ENCODE data around the gene DPP10. TPM values are rescaled to one million over a fixed set of nuclear protein-coding genes. Genes with fewer than 3 reads are reported as not detected.

DPP10 gene
- total RNA-seq, 2 donors from 2014 or later: not detected

GRCh38 chr2:115161771-115162493 is 719.5 kb downstream of the DPP10 start:
- Histone ChIP-seq H3K4me3 (no peak overlapping the region), H3K36me3 (no peaks in the 10 kb centered on the region), H3K27me3 (replicated peaks; ENCODE audit: insufficient read depth) (no peaks in the 10 kb centered on the region), H3K9me3 (no peaks in the 10 kb centered on the region), H3K27ac (no peak overlapping the region), H3K4me1 (ENCODE audit: control insufficient read depth in 1 of 2, low read depth in 2 of 2) (no peaks in the 10 kb centered on the region)
- DNase-seq (ENCODE audit: low spot score): no peak
- no peak for ATAC-seq (ENCODE audit: insufficient number of reproducible peaks, low FRiP score, low read depth)
- TF ChIP-seq, protein P1, sequence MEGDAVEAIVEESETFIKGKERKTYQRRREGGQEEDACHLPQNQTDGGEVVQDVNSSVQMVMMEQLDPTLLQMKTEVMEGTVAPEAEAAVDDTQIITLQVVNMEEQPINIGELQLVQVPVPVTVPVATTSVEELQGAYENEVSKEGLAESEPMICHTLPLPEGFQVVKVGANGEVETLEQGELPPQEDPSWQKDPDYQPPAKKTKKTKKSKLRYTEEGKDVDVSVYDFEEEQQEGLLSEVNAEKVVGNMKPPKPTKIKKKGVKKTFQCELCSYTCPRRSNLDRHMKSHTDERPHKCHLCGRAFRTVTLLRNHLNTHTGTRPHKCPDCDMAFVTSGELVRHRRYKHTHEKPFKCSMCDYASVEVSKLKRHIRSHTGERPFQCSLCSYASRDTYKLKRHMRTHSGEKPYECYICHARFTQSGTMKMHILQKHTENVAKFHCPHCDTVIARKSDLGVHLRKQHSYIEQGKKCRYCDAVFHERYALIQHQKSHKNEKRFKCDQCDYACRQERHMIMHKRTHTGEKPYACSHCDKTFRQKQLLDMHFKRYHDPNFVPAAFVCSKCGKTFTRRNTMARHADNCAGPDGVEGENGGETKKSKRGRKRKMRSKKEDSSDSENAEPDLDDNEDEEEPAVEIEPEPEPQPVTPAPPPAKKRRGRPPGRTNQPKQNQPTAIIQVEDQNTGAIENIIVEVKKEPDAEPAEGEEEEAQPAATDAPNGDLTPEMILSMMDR (IDR thresholded peaks at IDR 0.05): no peak

DNA sequence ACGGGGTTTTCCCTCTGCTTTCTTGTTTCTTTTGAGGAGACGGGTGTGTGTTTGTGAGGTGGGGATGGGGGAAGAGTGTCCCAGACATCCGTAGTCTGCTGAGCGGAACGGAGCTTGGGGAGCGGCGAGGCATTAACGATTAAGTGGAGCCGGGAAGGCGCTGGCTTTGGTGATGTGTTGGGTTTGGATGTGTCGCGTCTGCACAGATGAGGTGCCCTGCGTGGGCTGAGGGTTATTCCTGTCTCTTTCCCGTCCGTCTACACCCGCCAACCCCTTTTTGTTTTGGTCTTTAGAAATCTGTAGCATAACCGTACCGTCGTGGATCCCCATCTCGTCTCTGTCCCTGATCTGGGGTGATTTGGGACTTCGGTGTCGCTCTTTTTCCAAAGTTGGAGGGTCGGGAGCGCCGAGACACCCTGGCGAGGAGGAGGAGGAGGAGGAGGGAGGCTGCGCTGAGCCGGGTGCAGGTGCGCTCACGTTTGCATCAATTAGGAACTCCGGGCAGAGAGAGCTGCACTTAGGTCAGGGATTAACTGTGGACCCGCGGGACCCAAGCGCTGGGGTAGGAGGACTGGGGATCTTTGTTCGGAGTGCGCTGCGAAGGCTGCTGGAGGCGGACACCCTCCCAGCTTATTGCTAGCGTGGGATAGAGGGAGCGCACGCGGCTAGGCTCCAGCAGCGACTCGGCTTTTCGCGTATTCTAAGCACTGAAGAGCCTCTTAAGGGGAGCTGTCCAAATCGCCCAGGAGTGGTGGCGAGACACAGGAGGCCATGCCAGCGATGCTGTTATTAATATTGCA is 720.3 kb downstream of the DPP10 start:
- DNase-seq (ENCODE audit: low spot score) (no peak), ATAC-seq (ENCODE audit: insufficient number of reproducible peaks, low FRiP score, low read depth) (no peak)
- Histone ChIP-seq H3K4me3 (no peak overlapping the region), H3K9me3 (no peaks in the 10 kb centered on the region), H3K27ac (no peak overlapping the region), H3K4me1 (ENCODE audit: control insufficient read depth in 1 of 2, low read depth in 2 of 2) (no peaks in the 10 kb centered on the region), H3K36me3 (no peaks in the 10 kb centered on the region), H3K27me3 (replicated peaks; ENCODE audit: insufficient read depth) (no peaks in the 10 kb centered on the region)
- TF ChIP-seq, protein P1 (IDR thresholded peaks at IDR 0.05): no peak

GRCh38 chr2:115163572-115163971 is 721.1 kb downstream of the DPP10 start:
- ATAC-seq (ENCODE audit: insufficient number of reproducible peaks, low FRiP score, low read depth) (no peak), DNase-seq (ENCODE audit: low spot score) (no peak)
- H3K36me3 ChIP-seq: no peaks in the 10 kb centered on the region
- H3K27ac ChIP-seq: no peak overlapping the region
- TF ChIP-seq, protein P1 (IDR thresholded peaks at IDR 0.05): no peak
- H3K9me3 ChIP-seq: no peaks in the 10 kb centered on the region
- no peak overlapping the region for H3K4me3 ChIP-seq
- no peaks in the 10 kb centered on the region for H3K4me1 ChIP-seq (ENCODE audit: control insufficient read depth in 1 of 2, low read depth in 2 of 2)
- H3K27me3 ChIP-seq (replicated peaks; ENCODE audit: insufficient read depth): no peaks in the 10 kb centered on the region

- TF ChIP-seq, protein P1 (IDR thresholded peaks at IDR 0.05): no peak
- ATAC-seq (ENCODE audit: insufficient number of reproducible peaks, low FRiP score, low read depth): no peak
- H3K9me3 ChIP-seq: no peaks in the 10 kb centered on the region
- no peak overlapping the region for H3K4me3 ChIP-seq
- no peak for DNase-seq (ENCODE audit: low spot score)
- no peaks in the 10 kb centered on the region for H3K36me3 ChIP-seq
- no peak overlapping the region for H3K27ac ChIP-seq
- H3K27me3 ChIP-seq (replicated peaks; ENCODE audit: insufficient read depth): no peaks in the 10 kb centered on the region
- no peaks in the 10 kb centered on the region for H3K4me1 ChIP-seq (ENCODE audit: control insufficient read depth in 1 of 2, low read depth in 2 of 2)
Measured at GRCh38 chr2:115165529-115166109, 723.2 kb downstream of the DPP10 start.

- TF ChIP-seq, protein P1 (IDR thresholded peaks at IDR 0.05): no peak
- Histone ChIP-seq H3K27me3 (replicated peaks; ENCODE audit: insufficient read depth) (no peaks in the 10 kb centered on the region), H3K4me3 (no peak overlapping the region), H3K27ac (no peak overlapping the region), H3K9me3 (no peaks in the 10 kb centered on the region), H3K4me1 (ENCODE audit: control insufficient read depth in 1 of 2, low read depth in 2 of 2) (no peaks in the 10 kb centered on the region), H3K36me3 (no peaks in the 10 kb centered on the region)
- ATAC-seq (ENCODE audit: insufficient number of reproducible peaks, low FRiP score, low read depth) (no peak), DNase-seq (ENCODE audit: low spot score) (no peak)
Measured at GRCh38 chr2:115168457-115168856, 726.0 kb downstream of the DPP10 start.
